Uterus (tissue), 2 donors: ENCODE data around the gene RTF2.

Experiments used
- POLR2A ChIP-seq, 2 donors: fragments of 450-650 bp; IDR thresholded peaks; one replicate each; pipeline ENCODE4 v1.6.1; 2016; ENCODE audit warnings: antibody characterized with exemption in 2 of 2, mild to moderate bottlenecking in 1 of 2, moderate library complexity in 1 of 2
- TF ChIP-seq, protein P1 (sequence below), 4 experiments: fragments of 200-600 bp in 2 of 4; fragments of 450-650 bp in 2 of 4; sonication (generic) in 2 of 4; IDR thresholded peaks; one replicate each; pipeline ENCODE4 v1.5.1; 2016 to 2019; ENCODE audit warnings: antibody characterized with exemption in 4 of 4, mild to moderate bottlenecking in 2 of 4, moderate library complexity in 1 of 4

DNA sequence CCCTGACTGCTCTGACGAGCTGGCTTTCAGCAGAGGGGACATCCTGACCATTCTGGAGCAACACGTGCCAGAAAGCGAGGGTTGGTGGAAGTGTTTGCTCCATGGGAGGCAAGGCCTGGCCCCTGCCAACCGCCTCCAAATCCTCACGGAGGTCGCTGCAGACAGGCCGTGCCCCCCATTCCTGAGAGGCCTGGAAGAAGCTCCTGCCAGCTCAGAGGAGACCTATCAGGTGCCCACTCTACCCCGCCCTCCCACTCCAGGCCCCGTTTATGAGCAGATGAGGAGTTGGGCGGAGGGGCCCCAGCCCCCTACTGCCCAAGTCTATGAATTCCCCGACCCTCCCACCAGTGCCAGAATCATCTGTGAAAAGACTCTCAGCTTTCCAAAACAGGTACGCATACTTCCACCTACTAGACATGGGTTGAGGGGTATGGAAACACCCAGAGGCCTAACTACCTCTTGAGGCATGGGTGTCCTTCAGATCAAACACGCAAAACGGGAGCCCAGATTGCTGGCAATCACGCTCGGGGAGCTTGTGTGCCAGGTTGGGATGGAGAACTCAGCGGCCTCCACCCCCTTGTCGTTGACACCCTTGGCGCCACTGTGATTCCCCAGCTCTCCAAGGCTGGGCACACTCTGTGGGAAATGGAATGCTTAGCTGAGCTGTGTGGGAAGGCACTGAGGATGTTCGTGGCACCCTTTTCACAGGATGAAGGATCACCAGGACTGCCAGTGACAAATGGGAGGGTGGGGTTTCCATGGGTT, 31.0 kb upstream of the RTF2 start:
- TF ChIP-seq, protein P1, sequence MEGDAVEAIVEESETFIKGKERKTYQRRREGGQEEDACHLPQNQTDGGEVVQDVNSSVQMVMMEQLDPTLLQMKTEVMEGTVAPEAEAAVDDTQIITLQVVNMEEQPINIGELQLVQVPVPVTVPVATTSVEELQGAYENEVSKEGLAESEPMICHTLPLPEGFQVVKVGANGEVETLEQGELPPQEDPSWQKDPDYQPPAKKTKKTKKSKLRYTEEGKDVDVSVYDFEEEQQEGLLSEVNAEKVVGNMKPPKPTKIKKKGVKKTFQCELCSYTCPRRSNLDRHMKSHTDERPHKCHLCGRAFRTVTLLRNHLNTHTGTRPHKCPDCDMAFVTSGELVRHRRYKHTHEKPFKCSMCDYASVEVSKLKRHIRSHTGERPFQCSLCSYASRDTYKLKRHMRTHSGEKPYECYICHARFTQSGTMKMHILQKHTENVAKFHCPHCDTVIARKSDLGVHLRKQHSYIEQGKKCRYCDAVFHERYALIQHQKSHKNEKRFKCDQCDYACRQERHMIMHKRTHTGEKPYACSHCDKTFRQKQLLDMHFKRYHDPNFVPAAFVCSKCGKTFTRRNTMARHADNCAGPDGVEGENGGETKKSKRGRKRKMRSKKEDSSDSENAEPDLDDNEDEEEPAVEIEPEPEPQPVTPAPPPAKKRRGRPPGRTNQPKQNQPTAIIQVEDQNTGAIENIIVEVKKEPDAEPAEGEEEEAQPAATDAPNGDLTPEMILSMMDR (IDR thresholded peaks at IDR 0.05), result no peak
- no peak for TF ChIP-seq POLR2A (IDR thresholded peaks at IDR 0.05)
